ENCODE results near the gene MNS1.

Gene MNS1

GRCh38 chr15:56464893-56465520 lies at the start of gene MNS1 (continued):
- TF ChIP-seq ZNF76 (tag by site-specific recombination; IDR thresholded peaks at IDR 0.05; ENCODE audit: borderline replicate concordance, low read depth) (peak; percentile 53; the same call in 1 of the 2 replicates), ATF2 (tag by site-specific recombination; IDR thresholded peaks at IDR 0.05; ENCODE audit: low read depth) (no peak), SP7 (tag by site-specific recombination; IDR thresholded peaks at IDR 0.05) (peak; percentile 26; the same call in 1 of the 2 replicates), ZNF670 (tag by site-specific recombination; IDR thresholded peaks at IDR 0.05; ENCODE audit: low read depth) (no peak), GLIS1 (tag by site-specific recombination; IDR thresholded peaks at IDR 0.05) (peak; percentile 53), ZBTB8A (tag by site-specific recombination; IDR thresholded peaks at IDR 0.05) (no peak), ZNF341 (tag by site-specific recombination; IDR thresholded peaks at IDR 0.05; ENCODE audit: low read depth) (peak; percentile 98), ZSCAN30 (tag by site-specific recombination; IDR thresholded peaks at IDR 0.05) (peak; percentile 99), ZNF335 (tag by site-specific recombination; conservative IDR thresholded peaks at IDR 0.05) (peak; percentile 38), ZBTB26 (tag by site-specific recombination; optimal IDR thresholded peaks at IDR 0.05) (peak; percentile 81), ZSCAN18 (tag by site-specific recombination; IDR thresholded peaks at IDR 0.05) (no peak), ZNF239 (tag by site-specific recombination; IDR thresholded peaks at IDR 0.05) (no peak), ZNF398 (tag by site-specific recombination; IDR thresholded peaks at IDR 0.05) (no peak), ZBTB20 (tag by site-specific recombination; IDR thresholded peaks at IDR 0.05) (no peak), ZBTB17 (tag by site-specific recombination; IDR thresholded peaks at IDR 0.05) (peak; percentile 65), SP3 (tag by site-specific recombination; IDR thresholded peaks at IDR 0.05) (peak; percentile 26; the same call in 1 of the 2 replicates)

DNA sequence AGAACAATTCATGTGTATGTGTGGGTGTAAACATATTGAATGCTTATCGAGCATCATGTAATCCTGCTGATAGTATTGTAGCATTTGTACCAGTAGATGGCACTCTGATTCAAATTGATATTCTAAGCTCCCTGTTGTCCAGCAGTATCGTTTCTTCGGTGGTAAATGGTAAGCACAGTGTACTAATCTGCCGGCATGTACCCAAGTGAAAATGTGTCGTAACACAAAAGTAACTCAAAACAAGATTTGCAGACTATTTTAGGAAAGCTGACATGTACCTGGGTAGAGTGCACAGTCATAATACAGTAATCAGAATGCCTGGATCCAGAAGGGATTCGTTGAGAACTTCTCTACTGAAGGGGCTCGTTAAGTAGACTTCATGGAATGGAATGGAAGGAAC lies 31.7 kb upstream of the MNS1 start:
- Histone ChIP-seq H3K36me3 (ENCODE audit: control insufficient read depth in 2 of 2, insufficient read depth in 1 of 2, low read length in 2 of 2) (no peaks in the 10 kb centered on the region), H3K9me3 (ENCODE audit: control insufficient read depth, insufficient read depth, low read depth, low read length) (no peaks in the 10 kb centered on the region), H3K4me3 (ENCODE audit: low read depth, low read length) (no peak overlapping the region), H3K4me1 (ENCODE audit: control insufficient read depth, insufficient read depth, low read length) (no peaks in the 10 kb centered on the region; the same call in 1 of the 2 replicates), H3K27ac (ENCODE audit: extremely low read depth, low read depth, low read length) (no peak overlapping the region)
- ChIA-PET POLR2A (no interaction called here), CTCF (interaction anchor here (0.5 to 1.4 kb wide), 14 partner anchors 11 to 1319 kb away, joined by 3 to 13 read pairs (median 4); partner anchors contain the start of gene POLR2M)
- TF ChIP-seq ZNF837 (tag by site-specific recombination; IDR thresholded peaks at IDR 0.05) (no peak), SCRT1 (tag by site-specific recombination; IDR thresholded peaks at IDR 0.05; ENCODE audit: borderline replicate concordance) (no peak), PRDM1 (tag by site-specific recombination; IDR thresholded peaks at IDR 0.05) (no peak), ZBTB26 (tag by site-specific recombination; optimal IDR thresholded peaks at IDR 0.05) (no peak), ZNF449 (tag by site-specific recombination; IDR thresholded peaks at IDR 0.05) (no peak), ZNF555 (tag by site-specific recombination; conservative IDR thresholded peaks at IDR 0.05) (no peak), ZNF658 (tag by site-specific recombination; IDR thresholded peaks at IDR 0.05) (no peak), ELK4 (IDR thresholded peaks at IDR 0.05; ENCODE audit: borderline replicate concordance, low read depth, low read length) (no peak), ZNF133 (tag by site-specific recombination; IDR thresholded peaks at IDR 0.05) (no peak)
- TF ChIP-seq, protein P1, sequence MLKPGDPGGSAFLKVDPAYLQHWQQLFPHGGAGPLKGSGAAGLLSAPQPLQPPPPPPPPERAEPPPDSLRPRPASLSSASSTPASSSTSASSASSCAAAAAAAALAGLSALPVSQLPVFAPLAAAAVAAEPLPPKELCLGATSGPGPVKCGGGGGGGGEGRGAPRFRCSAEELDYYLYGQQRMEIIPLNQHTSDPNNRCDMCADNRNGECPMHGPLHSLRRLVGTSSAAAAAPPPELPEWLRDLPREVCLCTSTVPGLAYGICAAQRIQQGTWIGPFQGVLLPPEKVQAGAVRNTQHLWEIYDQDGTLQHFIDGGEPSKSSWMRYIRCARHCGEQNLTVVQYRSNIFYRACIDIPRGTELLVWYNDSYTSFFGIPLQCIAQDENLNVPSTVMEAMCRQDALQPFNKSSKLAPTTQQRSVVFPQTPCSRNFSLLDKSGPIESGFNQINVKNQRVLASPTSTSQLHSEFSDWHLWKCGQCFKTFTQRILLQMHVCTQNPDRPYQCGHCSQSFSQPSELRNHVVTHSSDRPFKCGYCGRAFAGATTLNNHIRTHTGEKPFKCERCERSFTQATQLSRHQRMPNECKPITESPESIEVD (tag by site-specific recombination; IDR thresholded peaks at IDR 0.05), result no peak

Data from HEK293 (cell line).